Lower leg skin (tissue), 3 donors: ENCODE data around the gene SLC29A3.

Experiments used
- POLR2A ChIP-seq, 2 donors: fragments of 450-650 bp; IDR thresholded peaks; one replicate each; pipeline ENCODE4 v1.6.1; 2016 to 2017; ENCODE audit warnings: antibody characterized with exemption in 2 of 2, mild to moderate bottlenecking in 1 of 2, moderate library complexity in 1 of 2
- TF ChIP-seq, protein P1 (sequence below), 3 donors: fragments of 450-650 bp; IDR thresholded peaks; one replicate each; pipeline ENCODE4 v1.5.1; 2016; ENCODE audit warnings: antibody characterized with exemption in 3 of 3, mild to moderate bottlenecking in 3 of 3, moderate library complexity in 2 of 3

DNA sequence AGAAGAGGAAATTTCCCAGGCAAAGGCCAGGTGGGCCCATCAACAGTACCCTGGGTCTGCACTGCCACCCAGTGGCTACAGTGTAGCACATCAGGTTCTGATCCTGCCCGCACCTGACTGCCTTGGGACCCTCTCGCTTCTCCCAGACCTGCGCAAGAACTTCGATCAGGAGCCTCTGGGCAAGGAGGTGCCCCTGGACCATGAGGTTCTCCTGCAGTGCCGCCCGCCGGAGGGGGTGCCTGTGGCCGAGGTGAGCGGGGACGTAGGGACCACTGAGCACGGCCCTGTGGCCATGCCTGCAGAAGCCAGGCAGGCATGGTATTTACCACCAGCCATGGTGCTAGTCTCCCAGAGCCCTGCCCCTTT is 33.9 kb upstream of the SLC29A3 start:
- TF ChIP-seq POLR2A (IDR thresholded peaks at IDR 0.05): no peak
- TF ChIP-seq, protein P1, sequence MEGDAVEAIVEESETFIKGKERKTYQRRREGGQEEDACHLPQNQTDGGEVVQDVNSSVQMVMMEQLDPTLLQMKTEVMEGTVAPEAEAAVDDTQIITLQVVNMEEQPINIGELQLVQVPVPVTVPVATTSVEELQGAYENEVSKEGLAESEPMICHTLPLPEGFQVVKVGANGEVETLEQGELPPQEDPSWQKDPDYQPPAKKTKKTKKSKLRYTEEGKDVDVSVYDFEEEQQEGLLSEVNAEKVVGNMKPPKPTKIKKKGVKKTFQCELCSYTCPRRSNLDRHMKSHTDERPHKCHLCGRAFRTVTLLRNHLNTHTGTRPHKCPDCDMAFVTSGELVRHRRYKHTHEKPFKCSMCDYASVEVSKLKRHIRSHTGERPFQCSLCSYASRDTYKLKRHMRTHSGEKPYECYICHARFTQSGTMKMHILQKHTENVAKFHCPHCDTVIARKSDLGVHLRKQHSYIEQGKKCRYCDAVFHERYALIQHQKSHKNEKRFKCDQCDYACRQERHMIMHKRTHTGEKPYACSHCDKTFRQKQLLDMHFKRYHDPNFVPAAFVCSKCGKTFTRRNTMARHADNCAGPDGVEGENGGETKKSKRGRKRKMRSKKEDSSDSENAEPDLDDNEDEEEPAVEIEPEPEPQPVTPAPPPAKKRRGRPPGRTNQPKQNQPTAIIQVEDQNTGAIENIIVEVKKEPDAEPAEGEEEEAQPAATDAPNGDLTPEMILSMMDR (IDR thresholded peaks at IDR 0.05): peak in 1 of 3 donors; percentile 21
